ENCODE data around the gene BDP1.
"Not testable (repeated sequence)": the region's sequence is repeated elsewhere in the genome, so short reads cannot be mapped to it uniquely, and the experiment has no call there.

Gene BDP1

GRCh38 chr5:71569748-71570509 is 114.5 kb downstream of the BDP1 start:
- H3K4me3 ChIP-seq (ENCODE audit: low read depth, low read length) = no peak overlapping the region

GRCh38 chr5:71571811-71572210 is 116.4 kb downstream of the BDP1 start:
- not testable (repeated sequence) for H3K4me3 ChIP-seq (ENCODE audit: low read depth, low read length)

- H3K4me3 ChIP-seq (ENCODE audit: low read depth, low read length) = no peak overlapping the region
These were observed 118.1 kb downstream of the BDP1 start for GRCh38 chr5:71573591-71573990.

- H3K4me3 ChIP-seq (ENCODE audit: low read depth, low read length) = not testable (repeated sequence)
These were observed 120.1 kb downstream of the BDP1 start for GRCh38 chr5:71575588-71575987.

- H3K4me3 ChIP-seq (ENCODE audit: low read depth, low read length) = no peak overlapping the region
These were observed 120.8 kb downstream of the BDP1 start for GRCh38 chr5:71576241-71576640.

- not testable (repeated sequence) for H3K4me3 ChIP-seq (ENCODE audit: low read depth, low read length)
These were observed 122.4 kb downstream of the BDP1 start for GRCh38 chr5:71577839-71578238.

- no peak overlapping the region for H3K4me3 ChIP-seq (ENCODE audit: low read depth, low read length)
These were observed 127.6 kb downstream of the BDP1 start for GRCh38 chr5:71582945-71583584.

GRCh38 chr5:71586052-71586940 is 130.8 kb downstream of the BDP1 start:
- H3K4me3 ChIP-seq (ENCODE audit: low read depth, low read length) = peak overlapping the region; percentile 38

- peak within 1 kb of the TSS; percentile 73 for H3K4me3 ChIP-seq (ENCODE audit: low read depth, low read length)
These were observed 131.7 kb downstream of the BDP1 start, which contains the start of gene MCCC2 for GRCh38 chr5:71586941-71587765. Gene MCCC2 (plus strand): TSS chr5:71587340. CDS start chr5:71587426, 86 bp downstream.

GRCh38 chr5:71587766-71588532 is 132.5 kb downstream of the BDP1 start:
- H3K4me3 ChIP-seq (ENCODE audit: low read depth, low read length) = peak overlapping the region; percentile 73

GRCh38 chr5:71588533-71588885 is 133.1 kb downstream of the BDP1 start:
- no peak overlapping the region for H3K4me3 ChIP-seq (ENCODE audit: low read depth, low read length)

GRCh38 chr5:71589903-71590302 is 134.5 kb downstream of the BDP1 start:
- H3K4me3 ChIP-seq (ENCODE audit: low read depth, low read length) = no peak overlapping the region

GRCh38 chr5:71591100-71591499 is 135.6 kb downstream of the BDP1 start:
- H3K4me3 ChIP-seq (ENCODE audit: low read depth, low read length) = no peak overlapping the region

GRCh38 chr5:71596169-71596568 is 140.7 kb downstream of the BDP1 start:
- no peak overlapping the region for H3K4me3 ChIP-seq (ENCODE audit: low read depth, low read length)

GRCh38 chr5:71597001-71597400 is 141.6 kb downstream of the BDP1 start:
- no peak overlapping the region for H3K4me3 ChIP-seq (ENCODE audit: low read depth, low read length)

GRCh38 chr5:71600783-71601182 is 145.3 kb downstream of the BDP1 start:
- H3K4me3 ChIP-seq (ENCODE audit: low read depth, low read length) = no peak overlapping the region

- no peak overlapping the region for H3K4me3 ChIP-seq (ENCODE audit: low read depth, low read length)
These were observed 146.0 kb downstream of the BDP1 start for GRCh38 chr5:71601222-71602026.

- H3K4me3 ChIP-seq (ENCODE audit: low read depth, low read length) = not testable (repeated sequence)
These were observed 154.5 kb downstream of the BDP1 start for GRCh38 chr5:71609916-71610315.

- no peak overlapping the region for H3K4me3 ChIP-seq (ENCODE audit: low read depth, low read length)
These were observed 160.4 kb downstream of the BDP1 start for GRCh38 chr5:71615809-71616208.
